GM21576 (cell line): ENCODE results near the gene NAPB.

ENCODE experiments used
- ATAC-seq: cut with Tn5 transposase; IDR thresholded peaks from one replicate; pipeline ENCODE4 v1.9.1; 2021; ENCODE audit warnings: mild to moderate bottlenecking, moderate library complexity; ENCODE audit not compliant: unreplicated experiment

Gene NAPB

DNA sequence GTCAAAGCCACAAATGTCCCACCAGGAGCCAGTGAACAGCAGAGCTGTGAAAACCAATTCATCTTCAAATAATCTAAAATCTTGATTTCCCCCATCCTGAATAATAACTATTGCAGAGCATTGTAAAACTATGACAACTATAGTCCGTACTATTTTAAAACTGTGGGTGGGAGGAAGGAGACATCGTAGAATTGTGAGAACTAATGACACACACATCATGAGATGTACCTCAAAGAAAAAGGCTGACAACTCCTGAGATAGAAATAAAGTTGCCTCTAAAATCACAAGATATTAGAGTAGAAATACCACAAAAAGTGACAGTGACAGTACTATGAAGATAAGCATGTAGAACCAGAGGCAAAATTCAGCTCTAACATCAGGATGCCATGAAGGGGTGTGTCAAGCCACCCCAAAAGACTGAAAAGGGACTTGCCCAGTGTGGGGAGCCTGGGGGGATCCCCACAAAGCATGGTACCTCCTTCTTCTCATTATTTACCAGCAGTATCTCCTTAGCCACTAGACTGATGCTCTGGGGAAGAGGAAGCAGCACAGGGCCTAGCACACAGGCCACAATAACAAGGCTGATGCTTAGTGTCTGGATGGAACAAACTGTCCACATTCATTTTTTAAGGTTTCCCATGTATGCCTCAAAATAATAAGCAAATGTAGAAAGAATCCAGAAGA lies 13.4 kb downstream of the NAPB start:
- peak; percentile 70 for ATAC-seq

- ATAC-seq, result no peak
These were observed 14.4 kb downstream of the NAPB start for GRCh38 chr20:23406880-23407279.

DNA sequence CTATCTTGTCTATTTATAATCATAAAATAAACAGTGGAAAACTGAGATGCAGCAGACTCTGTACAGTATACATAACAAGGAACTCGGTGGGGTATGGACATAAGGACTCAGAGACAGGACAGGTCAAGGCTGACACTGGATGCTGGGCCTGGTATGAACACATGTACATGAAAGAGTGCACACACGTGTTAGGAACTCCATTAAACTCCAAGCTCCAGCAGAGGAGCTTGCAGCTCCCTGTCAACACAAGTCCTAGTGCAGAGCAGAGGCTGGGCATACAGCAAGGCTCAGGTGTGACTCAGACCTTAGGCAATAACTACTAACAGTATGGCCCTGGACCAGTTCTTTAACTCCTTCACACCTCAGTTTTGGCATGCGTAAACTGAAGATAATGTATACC lies 17.1 kb downstream of the NAPB start:
- ATAC-seq, result no peak

DNA sequence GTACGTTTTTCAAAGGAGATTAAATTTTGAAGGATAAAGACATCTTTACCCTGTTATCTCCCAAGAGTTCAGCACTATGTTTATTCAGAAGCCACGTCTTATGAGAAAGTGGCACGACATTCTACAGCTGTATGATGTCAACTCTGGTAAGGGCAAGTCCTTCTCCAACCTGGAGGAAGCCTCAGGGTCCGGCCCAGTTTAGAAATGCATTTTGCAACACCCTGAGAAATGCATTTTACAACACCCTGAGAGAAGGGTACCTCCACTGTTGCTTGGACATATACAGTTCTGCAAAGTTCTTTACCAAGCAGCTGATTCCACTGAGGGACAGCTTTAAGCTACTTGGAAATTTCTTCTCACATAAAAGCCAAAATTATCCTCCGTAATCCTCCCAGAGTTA lies 17.5 kb downstream of the NAPB start:
- ATAC-seq, result no peak

GRCh38 chr20:23401051-23401450 lies 20.2 kb downstream of the NAPB start:
- ATAC-seq, result no peak

DNA sequence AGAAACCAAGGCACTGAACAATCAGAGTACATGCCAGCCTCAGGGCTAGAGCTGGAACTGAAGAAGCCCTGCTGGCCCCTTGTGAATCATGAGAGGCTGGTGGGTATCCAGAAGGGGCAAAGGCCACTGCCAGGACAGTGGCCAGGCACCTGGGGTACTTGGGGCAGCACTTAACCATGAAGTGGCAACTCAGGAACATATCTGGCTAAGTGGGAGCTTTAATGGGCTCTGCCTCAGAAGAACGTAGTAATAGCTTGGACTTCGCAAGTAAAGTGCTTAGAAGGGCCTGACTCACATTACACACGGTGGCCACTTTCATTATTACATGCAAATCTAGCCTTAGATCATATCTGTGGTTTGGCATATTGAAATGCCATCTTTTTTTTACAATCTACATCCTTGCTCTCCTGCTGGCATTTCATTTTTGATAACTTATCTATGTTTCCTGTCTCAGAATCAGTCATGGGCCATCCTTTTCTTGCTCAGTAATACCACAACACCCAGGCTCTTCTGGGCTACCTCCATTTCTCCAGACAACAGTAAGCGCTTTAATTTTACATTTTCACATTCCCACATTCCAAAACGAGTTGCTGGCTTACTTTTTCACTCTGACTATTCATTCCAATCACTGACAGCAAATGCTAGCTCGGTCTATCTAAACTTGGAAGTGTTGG lies 21.6 kb downstream of the NAPB start:
- no peak for ATAC-seq

GRCh38 chr20:23397961-23398360 lies 23.3 kb downstream of the NAPB start:
- ATAC-seq, result no peak

GRCh38 chr20:23396950-23397627 lies 24.2 kb downstream of the NAPB start:
- no peak for ATAC-seq

DNA sequence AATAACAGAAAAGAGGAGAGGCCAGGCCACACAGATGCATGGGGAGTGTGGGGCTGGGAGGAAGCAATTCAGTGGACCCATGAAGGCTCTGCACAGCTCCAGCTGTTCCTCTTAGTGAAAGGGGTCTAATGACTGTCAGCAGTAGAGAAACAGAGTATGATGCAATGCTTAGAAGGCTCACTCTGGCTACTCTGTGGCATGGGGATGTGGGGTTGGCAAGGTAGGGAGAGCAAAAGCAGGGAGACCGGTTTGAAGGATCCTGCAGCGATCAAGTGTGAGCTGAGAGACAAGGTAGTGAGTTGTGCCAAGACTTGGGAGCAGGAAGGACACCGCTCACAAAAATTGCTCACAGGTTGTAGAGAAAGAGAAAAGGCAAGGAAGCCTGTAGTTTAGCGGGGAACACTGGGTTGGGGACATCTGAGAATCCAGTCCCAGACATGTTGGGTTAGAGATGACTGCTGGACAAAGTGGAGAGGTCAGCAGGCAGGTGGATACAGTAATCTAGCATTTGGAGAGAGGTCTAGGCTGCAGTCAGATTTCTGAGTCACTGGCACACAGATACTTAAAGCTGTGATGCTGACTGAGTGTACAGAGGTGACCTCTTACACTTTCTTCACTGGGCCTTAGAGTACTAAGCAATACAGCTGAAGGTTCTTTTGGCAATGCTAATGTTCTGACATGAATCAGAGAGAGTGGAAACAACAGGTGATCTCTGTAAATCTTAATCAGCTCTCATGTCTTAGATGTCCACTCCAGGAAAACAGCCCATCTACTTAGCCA lies 27.1 kb downstream of the NAPB start:
- ATAC-seq, result no peak

- no peak for ATAC-seq
These were observed 29.5 kb downstream of the NAPB start for GRCh38 chr20:23391707-23392310.

GRCh38 chr20:23390091-23390774 lies 31.1 kb downstream of the NAPB start:
- ATAC-seq, result no peak

- ATAC-seq, result no peak
These were observed 34.2 kb downstream of the NAPB start for GRCh38 chr20:23387118-23387443.

- no peak for ATAC-seq
These were observed 34.8 kb downstream of the NAPB start for GRCh38 chr20:23386304-23387117.

- no peak for ATAC-seq
These were observed 39.4 kb downstream of the NAPB start for GRCh38 chr20:23381876-23382275.

DNA sequence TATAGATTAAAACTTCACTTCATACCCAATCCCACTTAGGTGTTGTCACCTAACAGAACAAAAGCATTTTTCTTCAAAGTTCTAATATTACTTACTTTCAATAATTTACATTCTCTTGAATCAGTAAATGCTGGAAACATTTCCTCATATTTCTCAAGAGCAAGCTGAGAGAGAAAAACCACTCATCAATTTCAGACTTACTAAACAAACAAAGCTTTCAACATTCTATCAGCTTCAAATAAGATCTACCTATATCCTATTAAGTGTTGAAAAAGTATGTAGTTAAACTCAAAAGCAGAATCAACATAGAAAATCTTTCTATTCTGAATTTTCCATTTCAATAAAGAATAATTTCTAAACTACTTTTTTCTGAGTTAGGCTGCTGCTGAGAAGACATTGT lies 41.5 kb downstream of the NAPB start:
- no peak for ATAC-seq

DNA sequence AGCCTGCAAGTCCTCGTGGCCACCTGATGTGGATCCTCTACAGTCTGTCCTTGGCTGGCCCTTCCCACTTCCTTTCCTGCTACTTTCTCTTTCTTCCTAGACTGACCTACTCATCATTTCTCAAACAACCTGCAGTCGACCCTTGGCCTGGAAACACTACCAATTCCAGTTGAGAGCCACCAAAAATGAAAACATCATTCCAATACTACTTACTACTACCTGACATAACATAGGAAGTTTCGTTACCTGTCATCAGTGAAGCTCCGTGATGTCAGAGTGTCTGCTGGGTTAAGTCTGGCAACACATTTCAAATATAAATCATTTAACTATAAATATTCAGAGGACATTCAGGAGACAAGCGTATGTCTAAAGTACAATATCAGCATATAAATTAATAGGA lies 45.5 kb downstream of the NAPB start:
- no peak for ATAC-seq

DNA sequence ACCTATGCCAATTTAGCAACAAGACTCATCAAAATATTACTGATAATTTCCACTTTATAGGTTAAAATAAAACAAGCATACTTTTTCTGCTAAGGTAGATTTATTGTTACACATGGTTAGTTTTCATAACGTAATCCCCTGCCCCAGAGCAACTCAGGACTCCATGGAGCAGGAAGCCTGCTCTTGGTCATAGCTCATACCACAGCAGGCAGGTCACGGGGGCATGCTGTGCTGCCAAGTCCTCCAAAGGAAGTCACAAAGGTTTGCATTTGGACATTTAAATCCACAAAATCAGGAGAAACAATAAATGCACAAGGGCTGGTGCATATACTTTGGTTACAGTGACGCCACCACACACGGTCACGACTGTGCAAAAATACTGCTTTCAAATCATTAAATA lies 46.8 kb downstream of the NAPB start:
- no peak for ATAC-seq

DNA sequence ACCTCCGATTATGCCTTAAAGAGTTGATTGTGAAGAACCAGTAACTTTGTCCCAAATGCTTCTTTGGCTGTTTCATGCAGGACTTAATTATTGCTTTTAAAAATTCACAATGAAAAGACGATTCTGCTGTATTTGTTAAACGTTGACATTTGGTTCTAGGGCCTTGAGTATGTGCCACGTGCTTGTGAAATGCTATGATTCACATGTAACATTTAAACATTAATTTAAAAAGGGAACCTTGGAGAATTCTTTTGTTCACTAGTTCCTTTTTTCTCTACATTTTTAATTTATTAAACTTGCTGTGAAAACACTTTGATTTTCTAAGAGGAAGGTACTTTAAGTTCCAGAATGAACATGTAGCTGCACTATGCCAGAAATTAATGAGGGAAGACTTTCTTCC lies 49.8 kb downstream of the NAPB start:
- ATAC-seq, result no peak

- ATAC-seq, result no peak
These were observed 50.4 kb downstream of the NAPB start for GRCh38 chr20:23370873-23371272.

- no peak for ATAC-seq
These were observed 51.0 kb downstream of the NAPB start for GRCh38 chr20:23370274-23370673.
